Left cardiac atrium (tissue), 4 donors: Measurements from ENCODE around the gene OTOG. TPM values are rescaled to one million over a fixed set of nuclear protein-coding genes. Genes with fewer than 3 reads are reported as not detected.

ENCODE experiments used
- ATAC-seq, 2 donors: fragments of 200-7000 bp; cut with Tn5 transposase; one replicate each; pipeline ENCODE4 v1.9.1; 2020; ENCODE audit warnings: mild to moderate bottlenecking in 2 of 2, moderate library complexity in 2 of 2
- DNase-seq: peaks from one replicate; pipeline ENCODE4 v3.0.0-alpha.2; 2020
- intact Hi-C, 2 donors: fragments of 100-400 bp; cut with DNase I; formaldehyde crosslinking; loops; one replicate each; pipeline versions ENCODE4 v1.14.1 to v1.15.1; 2022 to 2023
- total RNA-seq, 2 donors: library from RNA; stranded (reverse); fragmentation: NEBNext Ultra II Directional; extraction: Animal tissue kit (Norgen Biotek cat#: 25700); gene quantifications; one replicate each; pipeline ENCODE4 v1.2.1, GENCODE V29; 2021
- donor health status: DM: no; HTN: yes; CAD: no.
- donor health status: DM: no; HTN: yes; CAD: no; lungs with severe emphysema.
- donor health status: DM: yes; HTN: yes; CAD: no.
- donor health status: Dilated cardiomyopathy.

OTOG gene
- total RNA-seq, 2 donors from 2014 or later, result not detected

- intact Hi-C loops, result no loop called here
- no peak for DNase-seq
- no peak for ATAC-seq
Observed at GRCh38 chr11:17574141-17575091, 27.4 kb downstream of the OTOG start.

- ATAC-seq (no peak), DNase-seq (no peak)
- intact Hi-C loops, result no loop called here
Observed at GRCh38 chr11:17575431-17576425, 28.7 kb downstream of the OTOG start.

- ATAC-seq, result no peak
- no peak for DNase-seq
- intact Hi-C loops, result no loop called here
Observed at GRCh38 chr11:17578296-17578695, 31.2 kb downstream of the OTOG start.

GRCh38 chr11:17578958-17579357, 31.9 kb downstream of the OTOG start:
- DNase-seq (no peak), ATAC-seq (no peak)
- intact Hi-C loops, result no loop called here

GRCh38 chr11:17579451-17579850, 32.4 kb downstream of the OTOG start:
- DNase-seq, result no peak

GRCh38 chr11:17580271-17580670, 33.2 kb downstream of the OTOG start:
- intact Hi-C loops, result no loop called here
- ATAC-seq, result no peak

More at GRCh38 chr11:17579451-17579850, 32.4 kb downstream of the OTOG start:
- intact Hi-C loops, result no loop called here
- ATAC-seq, result no peak

GRCh38 chr11:17581036-17581731, 34.1 kb downstream of the OTOG start:
- intact Hi-C loops, result no loop called here
- no peak for DNase-seq
- no peak for ATAC-seq

More at GRCh38 chr11:17580271-17580670, 33.2 kb downstream of the OTOG start:
- DNase-seq, result no peak

GRCh38 chr11:17581732-17582053, 34.6 kb downstream of the OTOG start:
- DNase-seq, result no peak
- ATAC-seq, result no peak
- intact Hi-C loops, result no loop called here

GRCh38 chr11:17585911-17586695, 39.0 kb downstream of the OTOG start:
- ATAC-seq, result no peak
- intact Hi-C loops, result no loop called here
- no peak for DNase-seq

- no peak for DNase-seq
- ATAC-seq, result no peak
Observed at GRCh38 chr11:17588166-17588565, 41.1 kb downstream of the OTOG start.

GRCh38 chr11:17588721-17589120, 41.7 kb downstream of the OTOG start:
- intact Hi-C loops, result no loop called here
- ATAC-seq (no peak), DNase-seq (no peak)

More at GRCh38 chr11:17588166-17588565, 41.1 kb downstream of the OTOG start:
- intact Hi-C loops, result no loop called here

- ATAC-seq (no peak), DNase-seq (no peak)
- intact Hi-C loops, result no loop called here
Observed at GRCh38 chr11:17590463-17590862, 43.4 kb downstream of the OTOG start.

- no peak for ATAC-seq
- DNase-seq, result no peak
- intact Hi-C loops, result no loop called here
Observed at GRCh38 chr11:17591293-17591692, 44.2 kb downstream of the OTOG start.

GRCh38 chr11:17593466-17594245, 46.6 kb downstream of the OTOG start:
- intact Hi-C loops, result no loop called here
- ATAC-seq, result no peak
- DNase-seq, result no peak

GRCh38 chr11:17594686-17595192, 47.7 kb downstream of the OTOG start:
- ATAC-seq (no peak), DNase-seq (no peak)
- intact Hi-C loops, result loop anchor here in 1 of 2 donors (5.0 kb wide), 1 partner anchor 388 kb away; no protein-coding TSS in a partner anchor

GRCh38 chr11:17595526-17596309, 48.7 kb downstream of the OTOG start:
- intact Hi-C loops, result loop anchor here in 1 of 2 donors (5.0 kb wide), 1 partner anchor 387 kb away; no protein-coding TSS in a partner anchor
- ATAC-seq, result no peak
- no peak for DNase-seq

- intact Hi-C loops, result loop anchor here in 1 of 2 donors (5.0 kb wide), 1 partner anchor 386 kb away; no protein-coding TSS in a partner anchor
- no peak for ATAC-seq
Observed at GRCh38 chr11:17596310-17596669, 49.2 kb downstream of the OTOG start.

More at GRCh38 chr11:17596310-17596669, 49.2 kb downstream of the OTOG start:
- no peak for DNase-seq
